ENCODE measurements around the gene ANKRD34A. TPM values are rescaled to one million over a fixed set of nuclear protein-coding genes. Genes with fewer than 3 reads are reported as not detected.

Gene ANKRD34A
- total and polyA plus RNA-seq, 2 of the 13 experiments (the other 11 are each of a cell fraction or from before 2014, with no cell fraction given), result 0.05 to 0.07 TPM

GRCh38 chr1:145990249-145990855, 26.0 kb upstream of the ANKRD34A start (continued):
- no peak for TF ChIP-seq ZNF407 (CRISPR knock-in tag; IDR thresholded peaks at IDR 0.05; ENCODE audit: not compliant biosample characterization)
- TF ChIP-seq PRMT3 (CRISPR knock-in tag; IDR thresholded peaks at IDR 0.05; ENCODE audit: borderline replicate concordance, low read depth), result no peak
- TF ChIP-seq ZEB1 (IDR thresholded peaks at IDR 0.05; ENCODE audit: insufficient replicate concordance, low read depth), result peak; percentile 78
- peak; percentile 93 for TF ChIP-seq PPARG (CRISPR knock-in tag; conservative IDR thresholded peaks at IDR 0.05)
- TF ChIP-seq PAF1 (CRISPR knock-in tag; IDR thresholded peaks at IDR 0.05), result peak; percentile 68; the same call in 1 of the 2 replicates
- TF ChIP-seq ETV5 (CRISPR knock-in tag; IDR thresholded peaks at IDR 0.05; ENCODE audit: borderline replicate concordance), result no peak
- 0 out of 2 replicates have a peak, but pooled peaks have one; percentile 11 for TF ChIP-seq PHF21A (CRISPR knock-in tag; IDR thresholded peaks at IDR 0.05)
- no peak for TF ChIP-seq MYC (CRISPR knock-in tag; IDR thresholded peaks at IDR 0.05; ENCODE audit: borderline replicate concordance)
- TF ChIP-seq FOSL2 (CRISPR knock-in tag; IDR thresholded peaks at IDR 0.05), result peak; percentile 10; the same call in 1 of the 2 replicates
- TF ChIP-seq MIER2 (CRISPR knock-in tag; IDR thresholded peaks at IDR 0.05), result no peak
- TF ChIP-seq RXRB (CRISPR knock-in tag; IDR thresholded peaks at IDR 0.05; ENCODE audit: borderline replicate concordance), result peak; percentile 97
- no peak for TF ChIP-seq TAF1 (CRISPR knock-in tag; IDR thresholded peaks at IDR 0.05)
- TF ChIP-seq CC2D1A (CRISPR knock-in tag; IDR thresholded peaks at IDR 0.05), result no peak
- peak; percentile 45; the same call in 1 of the 2 replicates for TF ChIP-seq ZMYM3 (CRISPR knock-in tag; IDR thresholded peaks at IDR 0.05)
- peak; percentile 63; the same call in 1 of the 2 replicates for TF ChIP-seq CEBPG (CRISPR knock-in tag; IDR thresholded peaks at IDR 0.05)
- no peak for TF ChIP-seq ZNF350 (CRISPR knock-in tag; IDR thresholded peaks at IDR 0.05; ENCODE audit: borderline replicate concordance, low read depth)
- TF ChIP-seq SUZ12 (IDR thresholded peaks at IDR 0.05; ENCODE audit: low read depth, low read length), result no peak
- TF ChIP-seq ARID5B (CRISPR knock-in tag; IDR thresholded peaks at IDR 0.05), result peak; percentile 45
- no peak for TF ChIP-seq ZFYVE20 (CRISPR knock-in tag; IDR thresholded peaks at IDR 0.05; ENCODE audit: borderline replicate concordance, low read depth)
